Kasumi-1 (cell line): Measurements from ENCODE around the gene RXRA.

ENCODE experiments used
- DNase-seq, 2 experiments: peaks; one replicate each; lab custom pipeline; 2025; lab: John Stamatoyannopoulos, UW

The RXRA gene

GRCh38 chr9:134418354-134418753, 92.1 kb downstream of the RXRA start:
- no peak for DNase-seq

- DNase-seq, result no peak
Measured at GRCh38 chr9:134419000-134419683, 92.9 kb downstream of the RXRA start.

GRCh38 chr9:134419684-134420076, 93.4 kb downstream of the RXRA start:
- no peak for DNase-seq

GRCh38 chr9:134420281-134420845, 94.1 kb downstream of the RXRA start:
- DNase-seq, result no peak

GRCh38 chr9:134420974-134421432, 94.7 kb downstream of the RXRA start:
- no peak for DNase-seq

- no peak for DNase-seq
Measured at GRCh38 chr9:134421888-134422287, 95.6 kb downstream of the RXRA start.

- DNase-seq, result no peak
Measured at GRCh38 chr9:134422301-134423090, 96.2 kb downstream of the RXRA start.

- DNase-seq, result no peak
Measured at GRCh38 chr9:134423166-134423565, 96.9 kb downstream of the RXRA start.

GRCh38 chr9:134423749-134424148, 97.5 kb downstream of the RXRA start:
- no peak for DNase-seq

GRCh38 chr9:134424818-134425217, 98.6 kb downstream of the RXRA start:
- no peak for DNase-seq

- DNase-seq, result no peak
Measured at GRCh38 chr9:134425401-134425800, 99.1 kb downstream of the RXRA start.

GRCh38 chr9:134425812-134426211, 99.6 kb downstream of the RXRA start:
- DNase-seq, result no peak

- no peak for DNase-seq
Measured at GRCh38 chr9:134426436-134426835, 100.2 kb downstream of the RXRA start.

- no peak for DNase-seq
Measured at GRCh38 chr9:134427153-134427782, 101.0 kb downstream of the RXRA start.

- no peak for DNase-seq
Measured at GRCh38 chr9:134428559-134428958, 102.3 kb downstream of the RXRA start.

GRCh38 chr9:134429007-134429406, 102.8 kb downstream of the RXRA start:
- no peak for DNase-seq

- DNase-seq, result no peak
Measured at GRCh38 chr9:134429481-134429880, 103.2 kb downstream of the RXRA start.

GRCh38 chr9:134431095-134431494, 104.8 kb downstream of the RXRA start:
- DNase-seq, result no peak

GRCh38 chr9:134431626-134432025, 105.4 kb downstream of the RXRA start:
- no peak for DNase-seq

- DNase-seq, result no peak
Measured at GRCh38 chr9:134432471-134432870, 106.2 kb downstream of the RXRA start.

- DNase-seq, result no peak
Measured at GRCh38 chr9:134433101-134433500, 106.8 kb downstream of the RXRA start.
